Mesodermal cell (in vitro differentiated cells): ENCODE results near the gene RASA3.

ENCODE experiments used
- H3K27ac ChIP-seq: 2 replicates; pipeline ENCODE4 v1.7.0; 2013; ENCODE audit warnings: mild to moderate bottlenecking, low read depth, low read length, moderate library complexity; ENCODE audit not compliant: severe bottlenecking
- H3K36me3 ChIP-seq: 2 replicates; pipeline ENCODE4 v1.7.1; 2013; ENCODE audit warnings: mild to moderate bottlenecking, low read length, moderate library complexity; ENCODE audit not compliant: control insufficient read depth, insufficient read depth
- H3K4me1 ChIP-seq: one replicate; pipeline ENCODE4 v1.7.1; 2013; ENCODE audit warnings: mild to moderate bottlenecking, low read length; ENCODE audit not compliant: insufficient read depth, control insufficient read depth, poor library complexity, severe bottlenecking
- H3K4me3 ChIP-seq: 2 replicates; pipeline ENCODE4 v1.7.0; 2013; ENCODE audit warnings: low read length, control low read depth, mild to moderate bottlenecking; ENCODE audit not compliant: insufficient read depth, poor library complexity, severe bottlenecking; ENCODE audit errors: extremely low read depth
- H3K9me3 ChIP-seq: 2 replicates; pipeline ENCODE4 v1.7.1; 2013; ENCODE audit warnings: mild to moderate bottlenecking, low read length, moderate library complexity; ENCODE audit not compliant: control insufficient read depth
- WGBS, 2 experiments: methylation state at CpG; one replicate each; pipeline ENCODE4 v1.1.5; 2013; ENCODE audit warnings: missing lambda C conversion rate in 2 of 2; ENCODE audit not compliant: insufficient coverage in 2 of 2; 5-methylcytosine and 5-hydroxymethylcytosine counted together

Gene RASA3

DNA sequence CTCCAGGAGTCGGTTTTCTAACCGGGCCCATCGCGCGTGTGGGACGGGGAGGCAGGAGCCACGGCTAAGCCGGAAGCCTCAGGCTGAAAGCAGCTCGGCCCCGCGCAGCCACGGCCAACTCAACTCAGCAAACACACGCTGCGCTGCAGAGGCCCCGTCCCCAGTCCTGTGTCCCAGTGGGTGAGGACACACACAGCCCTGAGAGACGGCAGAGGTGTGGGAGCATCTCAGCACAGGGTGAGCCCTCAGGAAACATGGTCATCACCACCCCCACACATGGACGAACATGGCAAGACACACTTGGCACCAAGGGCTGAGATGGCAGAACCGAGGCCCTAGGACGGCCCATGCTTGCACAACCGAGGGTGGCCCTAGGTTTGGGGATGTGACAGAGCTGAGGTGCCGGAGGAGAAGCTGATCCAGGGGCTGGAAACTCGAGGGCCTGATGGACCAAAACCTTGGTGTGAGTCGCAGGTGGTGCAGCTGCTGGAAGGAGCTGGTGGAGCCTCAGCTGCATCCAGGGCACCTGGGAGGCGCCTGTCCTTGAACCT lies 129.6 kb downstream of the RASA3 start:
- 94 to 95% methylated on average over 22 to 24 of the region's 24 CpGs for WGBS, 2 experiments
- no peak overlapping the region for H3K4me3 ChIP-seq
- peaks cover 7% of the 10 kb centered on the region for H3K4me1 ChIP-seq
- H3K27ac ChIP-seq, result no peak overlapping the region
- H3K9me3 ChIP-seq, result no peaks in the 10 kb centered on the region
- H3K36me3 ChIP-seq, result peaks cover 67% of the 10 kb centered on the region

- Histone ChIP-seq H3K27ac (no peak overlapping the region), H3K4me1 (peaks cover 7% of the 10 kb centered on the region)
- 90 to 94% methylated on average over 27 of the region's 27 CpGs for WGBS, 2 experiments
These were observed 130.3 kb downstream of the RASA3 start for GRCh38 chr13:114002009-114002544.

GRCh38 chr13:114001331-114002008 lies 131.0 kb downstream of the RASA3 start:
- WGBS, 2 experiments, result 93 to 97% methylated on average over 42 to 46 of the region's 46 CpGs

More at GRCh38 chr13:114002009-114002544, 130.3 kb downstream of the RASA3 start:
- peaks cover 74% of the 10 kb centered on the region for H3K36me3 ChIP-seq
- no peak overlapping the region for H3K4me3 ChIP-seq
- no peaks in the 10 kb centered on the region for H3K9me3 ChIP-seq

GRCh38 chr13:114000151-114001040 lies 132.0 kb downstream of the RASA3 start:
- Histone ChIP-seq H3K9me3 (no peaks in the 10 kb centered on the region), H3K4me3 (no peak overlapping the region), H3K4me1 (peaks cover 7% of the 10 kb centered on the region), H3K27ac (no peak overlapping the region), H3K36me3 (peaks cover 89% of the 10 kb centered on the region)
- 96% methylated on average over 21 to 24 of the region's 26 CpGs for WGBS, 2 experiments

More at GRCh38 chr13:114001331-114002008, 131.0 kb downstream of the RASA3 start:
- Histone ChIP-seq H3K4me1 (peaks cover 7% of the 10 kb centered on the region), H3K36me3 (peaks cover 80% of the 10 kb centered on the region), H3K27ac (no peak overlapping the region), H3K4me3 (no peak overlapping the region), H3K9me3 (no peaks in the 10 kb centered on the region)

- H3K27ac ChIP-seq, result no peak overlapping the region
- H3K36me3 ChIP-seq, result peaks cover 90% of the 10 kb centered on the region
- no peaks in the 10 kb centered on the region for H3K9me3 ChIP-seq
- no peak overlapping the region for H3K4me3 ChIP-seq
- H3K4me1 ChIP-seq, result peaks cover 7% of the 10 kb centered on the region
- 100% methylated on average over 3 to 4 of the region's 10 CpGs for WGBS, 2 experiments
These were observed 132.9 kb downstream of the RASA3 start for GRCh38 chr13:113999618-113999910.

GRCh38 chr13:113998781-113999617 lies 133.4 kb downstream of the RASA3 start:
- Histone ChIP-seq H3K36me3 (peaks cover 91% of the 10 kb centered on the region), H3K27ac (no peak overlapping the region), H3K4me1 (peaks cover 7% of the 10 kb centered on the region), H3K9me3 (no peaks in the 10 kb centered on the region), H3K4me3 (no peak overlapping the region)
- WGBS, 2 experiments, result 94 to 96% methylated on average over 28 to 36 of the region's 42 CpGs

DNA sequence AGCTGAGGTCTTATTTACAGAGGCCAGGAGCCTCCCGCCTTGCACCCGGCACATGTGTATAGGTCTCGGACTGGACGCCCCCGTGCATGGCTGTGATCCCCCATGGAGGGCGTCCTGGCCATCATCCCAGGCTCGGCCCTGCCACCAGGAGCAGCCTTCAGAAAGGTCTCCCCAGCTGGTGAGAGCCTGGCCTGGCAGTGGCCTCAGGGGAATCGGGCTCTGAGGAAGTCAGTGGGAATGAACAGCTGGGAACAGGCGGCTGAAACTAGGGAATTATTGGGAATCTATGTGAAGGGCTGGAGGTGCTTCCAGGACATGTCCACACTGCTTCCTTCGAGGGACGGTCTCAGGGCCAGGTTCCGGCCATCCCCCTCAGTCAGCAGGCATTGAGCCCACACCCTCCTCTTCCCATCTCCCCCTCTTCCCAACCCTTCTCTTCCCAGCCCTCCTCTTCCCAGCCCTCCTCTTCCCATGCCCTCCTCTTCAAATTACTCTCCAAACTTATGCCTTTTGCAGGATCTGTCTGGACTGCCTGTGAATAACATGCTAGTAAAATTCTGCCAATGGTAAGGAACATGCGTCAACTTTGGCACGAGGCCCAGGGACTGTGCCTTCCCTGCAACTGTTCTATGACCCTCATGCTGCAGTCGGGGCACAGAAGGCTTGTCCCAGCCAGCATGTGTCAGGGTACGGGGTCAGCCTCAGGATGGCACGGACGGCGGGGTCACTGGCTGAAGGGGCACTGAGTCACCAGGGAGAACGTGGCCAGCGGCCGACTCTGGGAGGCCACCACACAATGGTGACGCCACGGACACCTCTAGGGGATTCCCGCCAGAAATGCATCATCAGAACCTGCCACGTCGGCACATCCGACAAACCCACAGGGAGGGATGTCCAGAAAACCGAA lies 134.3 kb downstream of the RASA3 start:
- 93 to 94% methylated on average over 26 to 29 of the region's 29 CpGs for WGBS, 2 experiments
- no peaks in the 10 kb centered on the region for H3K9me3 ChIP-seq
- H3K27ac ChIP-seq, result no peak overlapping the region
- peaks cover 90% of the 10 kb centered on the region for H3K36me3 ChIP-seq
- no peak overlapping the region for H3K4me3 ChIP-seq
- H3K4me1 ChIP-seq, result peaks cover 6% of the 10 kb centered on the region

DNA sequence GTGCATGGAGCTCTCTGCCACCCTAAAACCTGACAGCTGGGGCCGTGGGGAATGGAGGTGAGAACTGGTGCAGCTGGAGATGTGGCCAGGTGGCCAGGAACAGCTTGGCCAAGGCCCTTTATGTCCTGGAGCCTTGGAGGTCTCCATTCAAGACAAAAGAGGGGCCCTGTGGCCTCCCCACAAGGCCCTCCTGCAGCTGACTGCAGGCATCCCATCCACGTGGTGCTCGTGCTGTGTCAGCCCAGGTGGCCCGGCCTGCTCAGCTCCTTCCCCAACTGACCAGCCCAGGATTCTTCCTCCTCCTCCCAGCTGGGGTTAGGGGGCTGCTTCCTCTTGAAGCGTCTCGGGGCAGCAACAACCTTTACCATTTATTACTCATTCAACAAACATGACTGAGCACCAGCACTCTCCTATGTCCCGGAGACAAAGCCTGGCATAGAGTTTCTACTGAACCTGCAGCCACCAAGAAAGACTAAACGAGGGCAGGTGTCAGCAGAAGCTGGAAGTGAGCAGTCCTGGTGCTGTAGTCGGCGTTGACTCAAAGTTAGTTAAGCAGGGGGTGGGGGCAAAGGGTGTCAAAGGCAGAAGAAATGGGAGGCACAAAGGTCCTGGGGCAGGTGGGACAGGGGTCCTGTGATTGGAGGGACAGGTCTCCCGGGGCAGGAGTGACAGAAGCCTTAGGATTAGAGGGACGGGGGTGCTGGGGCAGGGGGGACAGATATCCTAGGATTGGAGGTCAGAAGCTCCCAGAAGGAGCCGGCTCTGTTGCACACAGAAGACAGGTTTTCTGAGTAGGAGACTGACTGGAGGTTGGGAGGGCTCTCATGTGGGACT lies 135.3 kb downstream of the RASA3 start:
- no peak overlapping the region for H3K27ac ChIP-seq
- WGBS, 2 experiments, result 89 to 94% methylated on average over 12 to 13 of the region's 13 CpGs
- peaks cover 93% of the 10 kb centered on the region for H3K36me3 ChIP-seq

More for the DNA sequence above, 135.3 kb downstream of the RASA3 start:
- H3K4me1 ChIP-seq, result no peaks in the 10 kb centered on the region
- no peaks in the 10 kb centered on the region for H3K9me3 ChIP-seq
- no peak overlapping the region for H3K4me3 ChIP-seq
